Central memory CD8-positive, alpha-beta T cell (primary cell): ENCODE results near the gene HCK.
A peak's percentile ranks its signal among the peaks of the same experiment; 100 is the strongest.

Experiments
- ATAC-seq: fragments of 150-1000 bp; cut with Tn5 transposase; replicated peaks from 2 replicates; pipeline ENCODE4 v1.10.0; 2022; ENCODE audit warnings: mild to moderate bottlenecking, moderate FRiP score, moderate number of reproducible peaks; ENCODE audit not compliant: poor library complexity, severe bottlenecking; ENCODE audit errors: extremely low read depth
- DNase-seq, 2 donors: peaks; one replicate each; pipeline ENCODE4 v3.0.0; 2021; ENCODE audit warnings: low spot score in 2 of 2
- H3K27ac Mint-ChIP-seq: one replicate; pipeline ENCODE4 v1.8.0; 2022; ENCODE audit warnings: low read depth, mild to moderate bottlenecking, moderate library complexity, mixed read lengths
- H3K27me3 Mint-ChIP-seq: one replicate; pipeline ENCODE4 v1.8.0; 2022; ENCODE audit warnings: mixed read lengths
- H3K36me3 Mint-ChIP-seq: one replicate; pipeline ENCODE4 v1.8.0; 2022; ENCODE audit warnings: mild to moderate bottlenecking, moderate library complexity, mixed read lengths; ENCODE audit not compliant: insufficient read depth
- H3K4me1 Mint-ChIP-seq: one replicate; pipeline ENCODE4 v1.8.0; 2022; ENCODE audit warnings: mixed read lengths
- H3K4me3 Mint-ChIP-seq: one replicate; pipeline ENCODE4 v1.8.0; 2022; ENCODE audit warnings: mild to moderate bottlenecking, moderate library complexity, mixed read lengths
- H3K9me3 Mint-ChIP-seq: one replicate; pipeline ENCODE4 v1.8.0; 2022; ENCODE audit warnings: mixed read lengths

The HCK gene

DNA sequence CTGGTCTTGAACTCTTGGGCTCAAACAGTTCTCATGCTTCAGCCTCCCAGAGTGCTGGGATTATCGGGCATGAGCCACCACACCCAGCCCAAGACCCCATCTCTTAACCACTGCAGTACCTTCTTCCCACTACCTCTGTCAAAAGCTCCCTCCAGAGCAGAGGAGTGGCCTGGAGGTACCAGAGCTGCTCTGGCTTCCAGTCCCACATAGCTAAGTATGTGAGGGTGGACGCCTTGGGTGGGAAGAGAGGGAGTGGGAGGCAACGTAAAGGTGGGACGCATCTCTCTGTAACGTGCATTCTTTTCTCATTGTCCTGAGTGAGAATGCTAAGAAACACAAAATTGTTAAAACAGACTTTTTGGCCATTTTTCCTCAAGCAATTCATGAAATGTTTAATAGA, 82.0 kb downstream of the HCK start:
- Mint-ChIP-seq H3K27ac (no peak overlapping the region), H3K4me1 (peaks cover 32% of the 10 kb centered on the region), H3K4me3 (no peak overlapping the region), H3K27me3 (no peaks in the 10 kb centered on the region), H3K9me3 (no peaks in the 10 kb centered on the region), H3K36me3 (peaks cover 29% of the 10 kb centered on the region)
- DNase-seq (no peak), ATAC-seq (no peak)

DNA sequence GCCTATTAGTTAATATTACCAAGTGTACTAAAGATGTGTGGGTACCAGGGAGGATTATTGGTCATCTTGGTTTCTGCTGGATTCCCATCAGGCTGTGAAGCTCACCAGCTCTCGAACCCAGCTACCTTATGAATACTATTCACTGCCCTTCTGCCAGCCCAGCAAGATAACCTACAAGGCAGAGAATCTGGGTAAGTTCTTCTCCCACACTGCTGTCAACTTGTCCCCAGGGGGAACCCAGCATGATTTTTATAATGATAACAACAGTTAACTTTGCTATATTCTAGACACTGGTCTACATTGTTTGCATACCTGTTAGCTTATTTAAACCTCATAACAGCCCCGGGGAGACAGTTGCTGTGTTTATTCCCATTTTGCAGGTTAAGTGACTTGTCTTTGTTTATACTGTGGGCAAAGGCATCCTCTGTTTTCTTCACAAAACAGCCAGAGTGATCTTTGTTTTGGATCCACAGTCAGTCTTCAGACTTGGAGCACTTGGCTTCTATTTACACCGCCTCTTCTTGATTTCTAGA, 84.0 kb downstream of the HCK start:
- no peaks in the 10 kb centered on the region for H3K27me3 Mint-ChIP-seq
- H3K36me3 Mint-ChIP-seq: peaks cover 42% of the 10 kb centered on the region
- no peak overlapping the region for H3K4me3 Mint-ChIP-seq
- ATAC-seq (no peak), DNase-seq (no peak)
- no peak overlapping the region for H3K27ac Mint-ChIP-seq
- H3K9me3 Mint-ChIP-seq: no peaks in the 10 kb centered on the region
- peaks cover 30% of the 10 kb centered on the region for H3K4me1 Mint-ChIP-seq

DNA sequence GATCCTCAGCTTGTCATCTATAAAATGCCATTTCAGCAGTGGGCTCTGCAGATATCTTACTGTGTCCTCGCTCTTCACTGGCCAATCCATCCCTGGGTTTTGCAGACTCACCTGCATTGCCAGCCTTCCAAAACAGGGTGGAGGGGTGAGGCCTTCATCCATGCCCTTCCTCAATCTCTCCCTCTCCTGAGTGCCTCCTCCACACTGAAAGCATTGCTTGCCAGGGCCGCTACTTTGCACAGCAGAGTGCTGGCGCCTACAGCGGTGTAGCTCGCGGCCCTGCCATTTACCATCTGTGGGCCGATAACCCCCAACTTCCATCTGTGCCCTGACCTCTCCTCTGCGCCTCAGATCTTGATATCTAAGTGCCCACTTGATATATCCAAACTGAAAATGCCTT, 86.9 kb downstream of the HCK start:
- Mint-ChIP-seq H3K27me3 (no peaks in the 10 kb centered on the region), H3K9me3 (no peaks in the 10 kb centered on the region), H3K4me3 (no peak overlapping the region), H3K4me1 (peaks cover 12% of the 10 kb centered on the region), H3K36me3 (peaks cover 58% of the 10 kb centered on the region), H3K27ac (no peak overlapping the region)
- ATAC-seq (no peak), DNase-seq (no peak)

DNA sequence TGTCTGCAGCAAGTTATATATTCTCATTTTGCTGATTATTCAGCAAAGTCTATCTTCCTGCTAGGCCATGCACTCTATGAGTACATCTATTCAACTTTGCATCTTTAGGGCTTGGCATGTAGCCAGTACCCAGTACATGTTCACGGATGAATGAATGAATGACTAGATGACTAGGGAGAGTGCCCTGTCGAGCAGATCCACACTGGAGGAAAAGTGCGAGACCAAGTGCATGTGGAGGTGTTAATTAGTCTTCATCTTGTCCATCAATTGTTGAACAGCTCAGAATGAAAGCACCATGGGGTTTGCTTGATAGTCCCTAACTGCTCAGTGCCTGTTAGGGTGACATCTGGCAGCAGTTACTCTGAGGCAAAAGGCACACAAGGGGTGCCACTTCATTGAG, 87.9 kb downstream of the HCK start:
- Mint-ChIP-seq H3K4me3 (no peak overlapping the region), H3K27me3 (no peaks in the 10 kb centered on the region), H3K36me3 (peaks cover 55% of the 10 kb centered on the region), H3K9me3 (no peaks in the 10 kb centered on the region), H3K27ac (peak overlapping the region; percentile 44), H3K4me1 (peaks cover 12% of the 10 kb centered on the region)
- DNase-seq (no peak), ATAC-seq (no peak)

DNA sequence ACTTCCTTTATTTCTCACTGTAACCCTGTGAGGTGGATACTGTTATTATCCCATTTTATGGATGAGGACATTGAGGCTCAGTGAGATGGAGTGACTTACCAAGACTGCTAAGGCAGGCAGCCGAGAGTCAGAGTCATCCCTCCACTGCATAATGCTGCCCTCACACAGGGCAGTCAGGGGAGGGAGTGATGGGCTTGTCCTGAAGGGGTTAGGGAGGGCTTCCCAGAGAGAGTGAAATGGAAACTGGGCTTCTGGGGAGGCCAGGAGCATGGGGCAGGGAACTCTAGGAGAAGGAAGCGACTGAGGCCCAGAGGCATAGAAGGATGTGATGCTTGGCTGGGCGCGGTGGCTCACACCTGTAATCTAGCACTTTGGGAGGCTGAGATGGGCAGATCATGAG, 88.6 kb downstream of the HCK start:
- DNase-seq: no peak
- Mint-ChIP-seq H3K4me3 (no peak overlapping the region), H3K4me1 (peaks cover 12% of the 10 kb centered on the region), H3K27ac (peak overlapping the region; percentile 44), H3K9me3 (no peaks in the 10 kb centered on the region), H3K36me3 (peaks cover 57% of the 10 kb centered on the region), H3K27me3 (no peaks in the 10 kb centered on the region)
- no peak for ATAC-seq

DNA sequence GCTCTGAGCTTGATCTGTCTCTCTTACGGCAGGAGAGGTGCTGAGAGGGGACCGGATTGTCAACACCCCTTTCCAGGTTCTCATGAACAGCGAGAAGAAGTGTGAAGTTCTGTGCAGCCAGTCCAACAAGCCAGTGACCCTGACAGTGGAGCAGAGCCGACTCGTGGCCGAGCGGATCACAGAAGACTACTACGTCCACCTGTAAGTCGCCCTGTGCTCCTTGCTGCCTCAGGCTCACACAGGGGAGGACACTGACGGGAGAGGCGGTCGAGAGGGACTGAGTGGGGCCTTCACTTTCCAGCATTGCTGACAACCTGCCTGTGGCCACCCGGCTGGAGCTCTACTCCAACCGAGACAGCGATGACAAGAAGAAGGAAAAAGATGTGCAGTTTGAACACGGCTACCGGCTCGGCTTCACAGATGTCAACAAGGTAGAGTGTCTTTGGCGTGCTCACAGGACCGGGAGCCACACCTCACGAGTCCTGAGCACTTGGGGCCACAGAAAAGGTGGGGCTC, 89.5 kb downstream of the HCK start:
- no peak overlapping the region for H3K4me3 Mint-ChIP-seq
- peaks cover 67% of the 10 kb centered on the region for H3K36me3 Mint-ChIP-seq
- no peak for DNase-seq
- no peaks in the 10 kb centered on the region for H3K9me3 Mint-ChIP-seq
- H3K4me1 Mint-ChIP-seq: peaks cover 12% of the 10 kb centered on the region
- H3K27ac Mint-ChIP-seq: no peak overlapping the region
- H3K27me3 Mint-ChIP-seq: no peaks in the 10 kb centered on the region
- ATAC-seq: no peak

DNA sequence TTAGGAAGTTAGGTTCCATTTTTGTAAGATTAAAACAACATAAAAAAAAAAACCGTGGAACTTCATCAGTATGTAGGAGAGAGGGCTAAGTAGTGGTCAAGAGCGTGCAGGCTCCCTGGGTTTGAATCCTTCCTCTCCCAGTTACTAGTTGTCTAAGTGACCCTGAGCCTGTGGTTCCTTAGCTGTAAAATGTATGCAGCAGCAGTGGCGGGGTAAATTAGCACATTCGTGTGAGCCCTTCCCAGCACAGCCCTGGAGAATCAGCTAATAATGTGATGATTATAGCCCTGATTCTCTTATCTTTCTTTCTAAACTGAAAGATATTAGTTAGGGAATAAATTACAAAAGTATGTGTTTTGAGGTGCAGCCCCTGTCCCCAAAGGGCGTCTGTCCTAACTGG, 90.0 kb downstream of the HCK start:
- ATAC-seq (no peak), DNase-seq (no peak)
- Mint-ChIP-seq H3K36me3 (peaks cover 67% of the 10 kb centered on the region), H3K9me3 (no peaks in the 10 kb centered on the region), H3K4me3 (no peak overlapping the region), H3K27ac (no peak overlapping the region), H3K27me3 (no peaks in the 10 kb centered on the region), H3K4me1 (peaks cover 12% of the 10 kb centered on the region)

DNA sequence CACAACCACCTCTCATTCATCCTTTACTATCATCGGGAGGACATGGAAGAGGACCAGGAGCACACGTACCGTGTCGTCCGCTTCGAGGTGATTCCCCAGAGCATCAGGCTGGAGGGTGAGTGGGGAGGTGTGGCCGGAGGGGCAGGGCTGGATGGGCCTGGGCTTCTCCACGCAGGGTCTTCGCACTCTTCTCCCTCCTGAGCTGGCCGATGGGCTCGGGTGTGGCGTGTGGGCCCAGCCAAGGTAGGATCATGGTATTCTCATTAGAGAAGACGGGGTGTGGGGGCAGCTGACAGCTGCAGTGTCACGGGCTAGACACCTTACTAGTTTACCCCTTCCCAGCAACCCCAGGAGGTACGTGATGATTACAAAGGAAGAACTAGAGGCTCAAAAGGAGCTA, 90.9 kb downstream of the HCK start:
- DNase-seq (no peak), ATAC-seq (no peak)
- H3K27ac Mint-ChIP-seq: no peak overlapping the region
- peaks cover 12% of the 10 kb centered on the region for H3K4me1 Mint-ChIP-seq
- no peaks in the 10 kb centered on the region for H3K9me3 Mint-ChIP-seq
- H3K36me3 Mint-ChIP-seq: peaks cover 69% of the 10 kb centered on the region
- H3K4me3 Mint-ChIP-seq: no peak overlapping the region
- H3K27me3 Mint-ChIP-seq: no peaks in the 10 kb centered on the region

DNA sequence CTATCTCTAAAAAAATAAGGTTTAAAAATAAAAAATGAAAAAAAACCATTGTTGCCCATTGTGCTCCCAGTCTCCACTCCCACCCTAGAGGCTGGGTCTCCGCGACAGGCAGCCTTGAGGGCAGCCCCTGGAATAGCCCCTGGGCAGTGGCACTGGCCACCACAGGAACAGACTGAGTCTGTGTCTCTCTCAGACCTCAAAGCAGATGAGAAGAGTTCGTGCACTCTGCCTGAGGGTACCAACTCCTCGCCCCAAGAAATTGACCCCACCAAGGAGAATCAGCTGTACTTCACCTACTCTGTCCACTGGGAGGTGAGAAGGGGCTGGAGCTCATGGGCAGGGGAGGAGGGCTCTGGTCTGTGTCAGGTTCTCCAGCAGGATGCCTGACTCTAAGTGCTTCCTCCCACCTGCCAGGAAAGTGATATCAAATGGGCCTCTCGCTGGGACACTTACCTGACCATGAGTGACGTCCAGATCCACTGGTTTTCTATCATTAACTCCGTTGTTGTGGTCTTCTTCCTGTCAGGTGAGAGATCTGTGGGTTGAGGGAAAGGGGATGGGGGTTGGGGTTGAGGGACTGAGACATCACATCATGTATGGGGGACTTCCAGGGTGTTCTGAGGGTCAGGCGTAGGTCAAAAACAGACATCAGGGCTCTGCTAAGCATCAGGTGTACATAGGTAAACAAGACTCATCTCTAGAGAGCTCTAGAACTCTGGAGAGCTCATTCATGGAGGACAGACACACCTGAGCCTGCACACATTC, 93.0 kb downstream of the HCK start:
- H3K4me1 Mint-ChIP-seq: no peaks in the 10 kb centered on the region
- DNase-seq (no peak), ATAC-seq (no peak)
- peaks cover 64% of the 10 kb centered on the region for H3K36me3 Mint-ChIP-seq
- no peaks in the 10 kb centered on the region for H3K27me3 Mint-ChIP-seq
- H3K27ac Mint-ChIP-seq: no peak overlapping the region
- no peak overlapping the region for H3K4me3 Mint-ChIP-seq
- H3K9me3 Mint-ChIP-seq: no peaks in the 10 kb centered on the region

DNA sequence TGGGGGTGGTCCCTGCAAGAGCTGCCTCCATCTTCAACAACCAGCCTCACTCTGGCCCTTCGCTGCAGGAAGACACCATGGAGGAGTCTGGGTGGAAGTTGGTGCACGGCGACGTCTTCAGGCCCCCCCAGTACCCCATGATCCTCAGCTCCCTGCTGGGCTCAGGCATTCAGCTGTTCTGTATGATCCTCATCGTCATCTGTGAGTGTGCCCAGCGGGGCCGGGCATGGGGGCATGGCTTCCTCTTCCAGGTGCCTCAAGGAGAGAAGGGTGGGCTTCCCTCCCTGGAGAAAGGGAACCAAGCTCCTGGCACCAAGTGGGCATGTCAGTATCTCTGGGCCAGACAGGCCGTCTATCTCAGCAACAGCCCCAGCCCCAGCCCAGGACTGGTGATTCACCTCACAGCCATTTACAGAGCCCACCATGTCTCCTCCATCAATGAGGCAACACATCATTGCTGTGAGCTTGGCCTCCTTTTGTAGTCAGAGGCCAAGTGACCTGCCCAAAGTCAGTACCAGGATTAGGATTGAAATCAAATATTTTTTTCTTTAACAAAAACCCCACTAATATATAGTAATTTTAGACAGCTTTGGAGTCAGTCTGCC, 97.6 kb downstream of the HCK start:
- DNase-seq: no peak
- Mint-ChIP-seq H3K4me3 (no peak overlapping the region), H3K4me1 (no peaks in the 10 kb centered on the region), H3K36me3 (peaks cover 57% of the 10 kb centered on the region), H3K27ac (no peak overlapping the region), H3K9me3 (no peaks in the 10 kb centered on the region), H3K27me3 (no peaks in the 10 kb centered on the region)
- no peak for ATAC-seq

DNA sequence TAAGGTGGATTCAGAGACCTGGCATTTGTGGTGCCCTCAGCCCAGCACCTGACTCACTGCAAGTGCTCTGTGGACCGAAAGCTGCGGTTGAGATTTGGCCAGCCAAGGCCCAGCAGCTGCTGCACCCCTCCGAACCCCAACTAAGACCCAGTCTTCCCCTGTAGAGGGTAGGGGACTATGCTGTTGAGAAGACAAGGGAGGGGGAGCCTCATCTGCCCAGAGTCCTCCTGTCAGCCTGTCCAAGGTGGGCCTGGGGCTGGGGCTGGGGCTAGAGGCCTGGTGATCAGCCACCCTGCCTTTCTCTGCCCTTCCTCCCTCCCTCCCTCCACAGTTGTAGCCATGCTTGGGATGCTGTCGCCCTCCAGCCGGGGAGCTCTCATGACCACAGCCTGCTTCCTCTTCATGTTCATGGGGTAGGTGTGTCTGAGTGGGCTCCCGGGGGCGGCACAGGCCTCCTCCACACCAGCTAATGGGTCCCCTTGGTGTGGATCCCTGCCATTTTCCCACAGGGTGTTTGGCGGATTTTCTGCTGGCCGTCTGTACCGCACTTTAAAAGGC, 98.3 kb downstream of the HCK start:
- no peaks in the 10 kb centered on the region for H3K27me3 Mint-ChIP-seq
- H3K9me3 Mint-ChIP-seq: no peaks in the 10 kb centered on the region
- peaks cover 57% of the 10 kb centered on the region for H3K36me3 Mint-ChIP-seq
- DNase-seq (no peak), ATAC-seq (no peak)
- peak overlapping the region; percentile 23 for H3K27ac Mint-ChIP-seq
- H3K4me3 Mint-ChIP-seq: no peak overlapping the region
- H3K4me1 Mint-ChIP-seq: no peaks in the 10 kb centered on the region
